Coronary artery (tissue), 2 donors: ENCODE results near the gene AK9.

ENCODE experiments used
- DNase-seq: peaks from one replicate; pipeline ENCODE4 v3.0.0-alpha.2; 2017; ENCODE audit warnings: low spot score
- H3K27ac ChIP-seq, 2 donors: fragments of 200-600 bp; sonication (generic); one replicate each; pipeline ENCODE4 v1.5.1; 2016 to 2019
- H3K4me3 ChIP-seq: fragments of 200-600 bp; sonication (generic); 2 replicates; pipeline ENCODE4 v1.5.1; 2016; ENCODE audit warnings: mild to moderate bottlenecking, moderate library complexity
- CTCF ChIP-seq: fragments of 200-600 bp; sonication (generic); IDR thresholded peaks from one replicate; pipeline ENCODE4 v1.5.1; 2019; ENCODE audit warnings: antibody characterized with exemption

The AK9 gene

GRCh38 chr6:109660526-109661320 lies 30.3 kb downstream of the AK9 start:
- no peak for DNase-seq
- no peak overlapping the region for H3K4me3 ChIP-seq

GRCh38 chr6:109655761-109656262 lies 35.2 kb downstream of the AK9 start:
- Histone ChIP-seq H3K4me3 (no peak overlapping the region), H3K27ac (no peak overlapping the region)
- TF ChIP-seq CTCF = no peak
- no peak for DNase-seq

More at GRCh38 chr6:109660526-109661320, 30.3 kb downstream of the AK9 start:
- no peak for TF ChIP-seq CTCF
- no peak overlapping the region for H3K27ac ChIP-seq

DNA sequence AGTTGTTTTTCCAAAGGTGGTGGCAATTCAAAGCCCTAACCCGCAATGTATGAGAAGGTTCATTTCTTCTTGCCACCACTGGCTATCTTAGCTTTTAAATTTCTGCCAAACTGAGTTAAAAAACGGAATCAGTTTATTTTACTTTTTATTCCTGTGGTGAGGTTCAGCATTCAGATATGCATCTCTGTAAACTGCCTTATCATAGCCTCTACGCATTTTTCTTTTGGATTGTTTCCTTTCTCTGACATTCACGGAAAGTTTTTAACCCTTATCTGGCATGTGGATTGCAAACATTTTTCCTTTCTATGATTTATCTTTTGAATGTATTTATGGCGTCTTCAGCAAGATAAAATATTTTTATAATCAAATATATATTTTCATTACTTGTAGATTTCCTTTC lies 37.7 kb downstream of the AK9 start:
- Histone ChIP-seq H3K27ac (no peak overlapping the region), H3K4me3 (no peak overlapping the region)
- TF ChIP-seq CTCF = no peak
- no peak for DNase-seq

DNA sequence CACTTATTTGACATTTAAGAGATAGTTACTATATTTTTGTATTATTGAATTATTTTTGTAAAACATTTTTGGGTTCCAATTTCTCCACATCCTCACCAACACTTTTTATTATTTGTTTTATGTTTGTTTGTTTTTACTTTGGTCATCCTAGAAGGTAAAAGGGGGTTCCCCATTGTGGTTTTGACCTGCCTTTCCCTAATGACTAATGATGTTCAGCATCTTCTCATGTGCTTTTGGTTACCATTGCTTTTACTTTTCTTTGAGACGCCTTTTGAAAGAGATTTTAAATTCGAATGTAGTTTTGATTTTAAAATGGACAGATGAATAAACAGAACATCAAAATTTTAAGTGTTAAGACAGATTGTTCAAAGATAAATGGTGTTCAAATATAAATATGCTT lies 46.9 kb downstream of the AK9 start:
- no peak overlapping the region for H3K4me3 ChIP-seq
- H3K27ac ChIP-seq = no peak overlapping the region
- no peak for TF ChIP-seq CTCF
- no peak for DNase-seq

GRCh38 chr6:109632405-109632804 lies 58.6 kb downstream of the AK9 start:
- H3K27ac ChIP-seq = no peak overlapping the region
- no peak for DNase-seq
- H3K4me3 ChIP-seq = no peak overlapping the region
- no peak for TF ChIP-seq CTCF

DNA sequence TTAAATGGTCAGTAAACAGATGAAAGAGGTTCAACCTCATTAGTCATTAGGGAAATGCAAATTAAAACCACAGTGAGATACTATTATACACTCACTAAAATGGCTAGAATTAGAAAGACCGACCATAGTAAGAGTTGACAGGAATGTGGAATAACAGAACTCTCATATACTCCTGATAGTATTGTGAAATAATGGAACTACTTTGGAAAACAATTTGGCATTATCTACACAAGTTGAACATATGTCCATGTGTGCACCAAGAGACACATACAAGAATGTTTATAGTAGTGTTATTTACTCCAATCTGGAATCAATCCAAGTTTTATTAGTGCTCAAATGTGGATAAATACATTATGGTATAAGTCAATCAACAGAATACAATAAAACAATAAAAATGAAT lies 59.6 kb downstream of the AK9 start:
- no peak for TF ChIP-seq CTCF
- Histone ChIP-seq H3K27ac (no peak overlapping the region), H3K4me3 (no peak overlapping the region)
- DNase-seq = no peak
